HG03135 (cell line): Measurements from ENCODE around the gene KRTAP10-6.
"Not testable (repeated sequence)": the region's sequence is repeated elsewhere in the genome, so short reads cannot be mapped to it uniquely, and the experiment has no call there.

Source experiments
- ATAC-seq: cut with Tn5 transposase; IDR thresholded peaks from one replicate; pipeline ENCODE4 v1.9.1; 2021; ENCODE audit warnings: mild to moderate bottlenecking, moderate library complexity; ENCODE audit not compliant: unreplicated experiment

The KRTAP10-6 gene

GRCh38 chr21:44579833-44580144, 12.5 kb downstream of the KRTAP10-6 start:
- ATAC-seq = no peak

GRCh38 chr21:44579056-44579832, 13.1 kb downstream of the KRTAP10-6 start:
- ATAC-seq = no peak

- no peak for ATAC-seq
These were observed 13.8 kb downstream of the KRTAP10-6 start for GRCh38 chr21:44578371-44579055.

GRCh38 chr21:44576025-44576420, 16.3 kb downstream of the KRTAP10-6 start:
- ATAC-seq = no peak

DNA sequence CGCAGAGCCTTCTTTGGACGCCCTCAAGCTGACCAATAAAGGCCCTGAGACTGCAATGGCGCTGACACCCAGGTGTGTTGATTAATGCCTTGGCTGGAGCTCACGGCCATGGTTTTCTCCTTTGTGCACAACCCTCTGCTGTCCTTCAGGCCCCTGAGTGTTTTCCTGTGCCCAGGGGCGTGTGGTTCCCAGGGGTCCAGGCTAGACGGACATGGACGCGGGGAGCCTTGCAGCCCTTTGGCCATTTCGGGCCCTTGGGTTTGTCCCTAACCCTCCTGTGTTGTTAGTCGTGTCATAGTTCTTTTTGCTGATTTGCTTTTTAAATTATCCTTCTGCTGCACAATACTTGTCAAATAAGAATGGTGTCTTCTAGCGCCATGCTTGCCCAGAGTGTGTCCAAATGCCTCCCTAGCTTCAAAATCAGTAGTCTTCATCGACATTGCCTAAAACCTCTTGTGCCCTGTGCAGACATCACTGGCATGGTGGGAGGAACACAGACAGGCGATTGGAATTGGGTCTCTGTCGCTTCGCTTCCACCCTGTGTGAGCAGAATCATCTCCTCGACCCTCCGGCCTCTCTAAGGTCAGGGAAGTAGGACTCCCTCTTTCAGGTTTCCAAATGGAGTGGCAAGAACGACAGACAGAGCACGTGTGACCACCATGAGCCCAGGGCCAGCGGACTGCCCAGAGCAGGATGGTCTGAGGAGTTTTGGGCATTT, 16.8 kb downstream of the KRTAP10-6 start:
- no peak for ATAC-seq

DNA sequence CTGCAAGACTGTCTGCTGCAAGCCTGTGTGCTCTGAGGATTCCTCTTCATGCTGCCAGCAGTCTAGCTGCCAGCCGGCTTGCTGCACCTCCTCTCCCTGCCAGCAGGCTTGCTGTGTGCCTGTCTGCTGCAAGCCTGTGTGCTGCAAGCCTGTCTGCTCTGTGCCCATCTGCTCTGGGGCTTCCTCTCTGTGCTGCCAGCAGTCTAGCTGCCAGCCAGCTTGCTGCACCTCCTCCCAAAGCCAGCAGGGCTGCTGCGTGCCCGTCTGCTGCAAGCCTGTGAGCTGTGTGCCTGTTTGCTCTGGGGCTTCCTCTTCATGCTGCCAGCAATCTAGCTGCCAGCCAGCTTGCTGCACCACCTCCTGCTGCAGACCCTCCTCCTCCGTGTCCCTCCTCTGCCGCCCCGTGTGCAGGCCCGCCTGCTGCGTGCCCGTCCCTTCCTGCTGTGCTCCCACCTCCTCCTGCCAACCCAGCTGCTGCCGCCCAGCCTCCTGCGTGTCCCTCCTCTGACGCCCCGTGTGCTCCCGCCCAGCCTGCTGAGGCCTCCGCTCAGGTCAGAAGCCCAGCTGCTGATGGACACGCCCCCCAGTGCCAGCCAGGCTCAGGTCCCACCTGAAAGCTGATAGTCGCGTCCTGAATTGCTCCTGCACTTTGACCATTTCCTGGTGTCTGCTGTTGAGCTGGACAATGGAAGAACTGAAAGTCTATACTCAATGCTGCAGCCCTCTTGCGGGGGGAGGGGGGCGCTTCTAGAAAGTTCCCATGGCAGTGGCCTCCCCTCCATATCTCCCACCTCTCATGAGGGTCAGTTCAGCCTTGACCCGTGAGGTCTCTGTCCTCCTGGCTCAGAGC, 17.6 kb downstream of the KRTAP10-6 start:
- ATAC-seq = no peak

- not testable (repeated sequence) for ATAC-seq
These were observed 18.5 kb downstream of the KRTAP10-6 start, which contains the start of gene KRTAP10-4 for GRCh38 chr21:44573630-44574456. Gene KRTAP10-4, plus strand, starts transcription at chr21:44573729. Its CDS starts 30 bp downstream, at chr21:44573759.

GRCh38 chr21:44572959-44573583, 19.2 kb downstream of the KRTAP10-6 start:
- no peak for ATAC-seq

- no peak for ATAC-seq
These were observed 20.2 kb downstream of the KRTAP10-6 start for GRCh38 chr21:44571844-44572782.

GRCh38 chr21:44571296-44571695, 21.0 kb downstream of the KRTAP10-6 start:
- ATAC-seq = no peak

DNA sequence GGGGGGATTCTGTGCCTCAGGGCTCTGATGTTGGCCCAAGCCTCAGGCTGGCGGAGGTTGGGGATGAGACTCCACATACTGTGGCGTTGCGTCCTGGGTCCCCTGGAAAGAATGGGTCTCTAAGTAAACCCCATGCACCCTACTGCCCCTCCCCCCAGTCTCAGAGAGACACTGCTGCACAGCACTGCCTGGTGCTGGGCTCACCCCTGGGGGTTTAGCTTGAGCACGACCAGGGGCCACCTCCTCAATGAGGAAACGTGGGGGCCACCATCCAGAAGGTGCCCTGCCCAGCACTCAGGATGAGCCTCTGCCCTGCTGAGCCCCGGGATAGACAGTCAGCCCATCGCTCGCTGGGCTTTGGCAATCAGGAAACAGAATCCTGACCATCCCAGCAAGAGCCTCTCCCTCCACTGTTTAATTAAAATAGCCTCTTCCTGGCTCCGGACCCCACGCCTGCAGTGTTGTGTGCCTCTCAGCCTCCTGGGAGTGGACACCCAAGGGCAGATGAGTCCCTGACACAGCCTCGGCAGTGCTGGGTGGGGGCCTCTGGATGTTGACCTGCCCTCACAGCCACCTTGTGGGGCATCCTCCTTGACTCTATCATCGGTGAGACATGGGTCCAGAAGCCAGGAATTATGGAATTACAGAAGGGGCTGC, 22.3 kb downstream of the KRTAP10-6 start:
- ATAC-seq = no peak

DNA sequence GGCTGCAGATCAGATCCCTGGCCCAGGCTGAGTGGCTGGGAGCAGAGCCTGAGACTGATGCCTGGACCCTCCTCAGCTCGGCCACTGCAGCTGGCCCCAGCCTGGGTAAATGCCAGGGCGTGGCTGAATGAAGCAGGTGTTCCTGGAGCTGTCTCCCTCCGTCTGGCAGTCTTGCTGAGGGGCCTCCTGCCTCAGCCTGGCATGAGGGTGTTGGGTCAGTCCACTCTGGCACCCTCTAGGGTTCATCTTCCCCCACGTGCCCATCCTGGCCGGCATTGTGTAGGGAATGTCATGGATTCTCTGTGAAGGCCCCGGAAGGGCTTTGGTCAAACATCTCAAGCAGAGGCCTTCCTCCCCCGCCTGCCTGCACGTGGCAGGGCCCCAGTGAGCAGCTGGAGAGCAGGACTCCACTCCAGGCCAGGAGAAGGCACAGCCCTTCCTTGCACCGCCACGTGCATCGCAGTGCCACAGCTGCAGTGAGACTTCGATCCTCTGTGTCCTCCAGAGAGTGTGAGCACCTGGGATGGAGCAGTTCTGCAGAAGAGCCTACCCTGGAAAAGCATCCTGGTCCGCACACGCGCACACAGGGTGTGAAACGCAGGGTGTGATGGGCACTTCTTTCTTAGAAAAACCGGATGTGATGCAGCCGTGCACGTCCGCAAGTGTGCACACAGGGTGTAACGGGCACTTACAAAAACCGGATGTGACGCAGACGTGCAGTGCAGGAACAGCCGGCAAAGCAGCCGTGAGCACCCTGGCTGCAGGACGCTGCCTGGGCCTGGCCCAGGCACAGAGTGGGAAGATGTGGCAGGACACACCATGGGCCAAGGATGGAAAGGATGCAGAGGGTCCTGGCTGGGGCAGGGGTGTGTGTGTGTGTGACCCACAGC, 23.4 kb downstream of the KRTAP10-6 start:
- no peak for ATAC-seq

DNA sequence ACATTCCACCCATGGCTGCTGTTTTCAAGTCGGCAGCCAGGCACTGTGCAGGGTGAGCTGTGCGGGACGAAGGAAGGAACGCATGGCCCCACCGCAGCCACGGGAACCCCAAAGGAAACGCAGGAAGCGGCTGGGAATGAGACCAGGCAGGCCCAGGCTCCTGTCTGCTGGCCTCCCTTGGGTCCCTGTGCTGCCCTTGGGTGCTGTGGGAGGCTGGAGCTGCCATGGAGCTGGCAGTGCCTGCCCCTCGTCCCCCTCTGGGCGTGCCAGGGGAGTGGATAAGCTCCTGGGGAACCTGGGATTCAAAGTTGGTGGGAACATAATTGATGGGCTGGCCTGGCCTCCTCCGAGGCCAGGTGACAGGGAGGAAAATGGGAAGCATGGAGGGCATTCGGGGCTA, 24.0 kb downstream of the KRTAP10-6 start:
- ATAC-seq = no peak

GRCh38 chr21:44567481-44568171, 24.7 kb downstream of the KRTAP10-6 start:
- ATAC-seq = no peak

DNA sequence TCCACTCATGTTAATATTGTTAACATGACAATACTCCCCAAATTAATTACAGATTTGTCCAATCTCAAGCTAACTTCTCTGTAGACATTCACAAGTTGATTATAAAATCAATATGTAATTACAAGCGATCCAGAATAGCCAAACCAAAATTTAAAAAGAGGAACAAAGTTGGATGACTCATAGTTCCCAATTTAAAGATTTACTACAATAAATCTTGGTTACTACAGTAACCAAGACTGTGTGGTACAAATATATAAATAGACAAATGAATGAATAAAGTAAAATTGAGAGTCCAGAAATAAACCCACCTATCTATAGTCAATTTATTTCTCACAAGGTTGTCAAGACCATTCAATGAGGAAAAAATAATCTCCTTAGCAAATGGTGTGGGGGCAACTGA, 25.9 kb downstream of the KRTAP10-6 start:
- no peak for ATAC-seq

GRCh38 chr21:44564886-44565598, 27.3 kb downstream of the KRTAP10-6 start:
- ATAC-seq = no peak
